HepG2 (cell line): ENCODE measurements around the gene NAPB. TPM values are rescaled to one million over a fixed set of nuclear protein-coding genes. Genes with fewer than 3 reads are reported as not detected.

Source experiments
- ATAC-seq: fragments of 200-7000 bp; cut with Tn5 transposase; 3 replicates; pipeline ENCODE4 v1.9.1; 2020; ENCODE audit warnings: mild to moderate bottlenecking, moderate library complexity
- BruUV-seq: library from RNA; stranded (reverse); fragments of 400-500 nt; replicated peaks from 2 replicates; lab custom pipeline; 2021; lab: Mats Ljungman, UMichigan
- CTCF ChIA-PET: fragments of 300-600 bp; formaldehyde crosslinking; extraction: SDS; loops from one replicate; lab custom pipeline; 2021; ENCODE audit warnings: low total read pairs, inconsistent platforms, low intra/inter-chr PET ratio; lab: Yijun Ruan, JAX
- POLR2A ChIA-PET: fragments of 350-600 bp; sonication (Branson Sonifier 250); formaldehyde crosslinking; loops from one replicate; lab custom pipeline; 2020; ENCODE audit warnings: antibody characterized with exemption, inconsistent platforms; lab: Yijun Ruan, JAX
- DNase-seq: peaks from one replicate; pipeline ENCODE4 v3.0.0-alpha.2; 2015; ENCODE audit warnings: low spot score
- FAIRE-seq: peaks from 3 replicates; lab custom pipeline; 2011; peaks lifted over from hg19 to GRCh38; lab: Jason Lieb, UNC
- H2AFZ ChIP-seq: one replicate; pipeline ENCODE4 v1.6.1; 2011; ENCODE audit warnings: low read length, inconsistent platforms
- H3K27ac ChIP-seq: fragments of 300-600 bp; 3 replicates; pipeline ENCODE4 v1.8.0; 2011; ENCODE audit warnings: mixed run types, mild to moderate bottlenecking, mixed read lengths, low read length, inconsistent platforms; ENCODE audit not compliant: insufficient read depth; ENCODE audit errors: extremely low read length
- H3K27me3 ChIP-seq, 2 experiments: fragments of 200-600 bp in 1 of 2; 2 replicates in 1 of 2; 3 replicates in 1 of 2; pipeline versions ENCODE4 v1.6.0 to v1.8.0; 2011; ENCODE audit warnings: low read length in 2 of 2, mild to moderate bottlenecking in 2 of 2, moderate library complexity in 2 of 2, inconsistent platforms in 1 of 2; ENCODE audit not compliant: insufficient read depth in 2 of 2, control insufficient read depth in 1 of 2
- H3K36me3 ChIP-seq, 2 experiments: fragments of 200-600 bp in 1 of 2; replicated peaks in 1 of 2; 2 replicates in 1 of 2; 3 replicates in 1 of 2; pipeline versions ENCODE4 v1.5.1 to v1.8.0; 2011; ENCODE audit warnings: low read length in 2 of 2, inconsistent platforms in 1 of 2; ENCODE audit not compliant: insufficient read depth in 2 of 2, control insufficient read depth in 1 of 2
- H3K4me1 ChIP-seq: 2 replicates; pipeline ENCODE4 v1.5.1; 2012; ENCODE audit warnings: low read length, inconsistent platforms; ENCODE audit not compliant: insufficient read depth
- H3K4me2 ChIP-seq: 2 replicates; pipeline ENCODE4 v1.6.0; 2011; ENCODE audit warnings: low read depth, low read length, inconsistent platforms
- H3K4me3 ChIP-seq, 3 experiments: fragments of 200-600 bp in 1 of 3; sonication (generic), shearing (Covaris generic) in 1 of 3; replicated peaks in 1 of 3; 2 replicates each; pipeline ENCODE4 v1.5.1; 2011 to 2016; ENCODE audit warnings: low read length in 3 of 3, inconsistent platforms in 2 of 3, low read depth in 2 of 3, mild to moderate bottlenecking in 2 of 3, control low read depth in 1 of 3, mixed read lengths in 1 of 3; ENCODE audit not compliant: insufficient read depth in 1 of 3
- H3K79me2 ChIP-seq: one replicate; pipeline ENCODE4 v1.6.1; 2011; ENCODE audit warnings: low read length, inconsistent platforms; ENCODE audit not compliant: insufficient read depth
- H3K9ac ChIP-seq: 2 replicates; pipeline ENCODE4 v1.6.0; 2011; ENCODE audit warnings: mild to moderate bottlenecking, low read depth, low read length, inconsistent platforms; ENCODE audit not compliant: insufficient read depth
- H3K9me3 ChIP-seq: 2 replicates; pipeline ENCODE4 v1.5.1; 2012; ENCODE audit warnings: mild to moderate bottlenecking, low read length
- H4K20me1 ChIP-seq: 2 replicates; pipeline ENCODE4 v1.6.0; 2011; ENCODE audit warnings: inconsistent platforms, mild to moderate bottlenecking, low read length, moderate library complexity; ENCODE audit not compliant: insufficient read depth
- ATM ChIP-seq: fragments of 450-650 bp; IDR thresholded peaks from 2 replicates; pipeline ENCODE4 v1.7.1; 2017; ENCODE audit warnings: mild to moderate bottlenecking, borderline replicate concordance
- FOXK2 ChIP-seq: fragments of 450-650 bp; IDR thresholded peaks from 2 replicates; pipeline ENCODE4 v1.6.1; 2016
- GPBP1L1 ChIP-seq: sonication (generic); formaldehyde crosslinking; IDR thresholded peaks from 2 replicates; pipeline ENCODE4 v1.5.0; 2020; ENCODE audit warnings: mild to moderate bottlenecking, missing genetic modification reagents
- GPN1 ChIP-seq: sonication (generic); formaldehyde crosslinking; IDR thresholded peaks from 2 replicates; pipeline ENCODE4 v1.5.1; 2020; ENCODE audit warnings: missing genetic modification reagents, borderline replicate concordance
- IKZF1 ChIP-seq: fragments of 450-650 bp; IDR thresholded peaks from 2 replicates; pipeline ENCODE4 v1.7.1; 2016
- MAFF ChIP-seq: IDR thresholded peaks from 2 replicates; pipeline ENCODE4 v1.6.1; 2011; ENCODE audit warnings: low read depth, low read length, improper control_type of control experiment
- NBN ChIP-seq: fragments of 450-650 bp; conservative IDR thresholded peaks from 2 replicates; pipeline ENCODE4 v1.6.1; 2017
- NFE2L2 ChIP-seq: fragments of 150-350 bp; IDR thresholded peaks from 2 replicates; pipeline ENCODE4 v1.6.1; 2014; ENCODE audit warnings: low read length
- PAXIP1 ChIP-seq: sonication (generic); formaldehyde crosslinking; conservative IDR thresholded peaks from 2 replicates; pipeline ENCODE4 v1.4.0; 2020; ENCODE audit warnings: mild to moderate bottlenecking, missing genetic modification reagents, moderate library complexity
- RFX1 ChIP-seq: fragments of 450-650 bp; IDR thresholded peaks from 2 replicates; pipeline ENCODE4 v1.6.1; 2017
- SOX6 ChIP-seq, 2 experiments: fragments of 450-650 bp in 1 of 2; sonication (generic) in 1 of 2; formaldehyde crosslinking in 1 of 2; IDR thresholded peaks; 2 replicates each; pipeline versions ENCODE4 v1.4.0 to v1.6.1; 2017 to 2020; ENCODE audit warnings: antibody characterized with exemption in 1 of 2, mild to moderate bottlenecking in 1 of 2, missing genetic modification reagents in 1 of 2
- ZNF282 ChIP-seq: fragments of 450-650 bp; IDR thresholded peaks from 2 replicates; pipeline ENCODE4 v1.6.1; 2018; ENCODE audit not compliant: partially characterized antibody
- ZNF770 ChIP-seq: sonication (generic); formaldehyde crosslinking; IDR thresholded peaks from 2 replicates; pipeline ENCODE4 v1.5.0; 2020; ENCODE audit warnings: mild to moderate bottlenecking, missing genetic modification reagents
- WGBS: methylation state at CpG from one replicate; pipeline ENCODE4 v1.1.6; 2017; ENCODE audit warnings: low lambda C conversion rate; 5-methylcytosine and 5-hydroxymethylcytosine counted together
- in situ Hi-C: cut with HindIII; loops from 2 replicates; pipeline ENCODE4 v1.10.0; 2017; ENCODE audit warnings: low pct_unique_long_range_greater_than_20kb; ENCODE audit not compliant: extremely low pct_ligation_motif_present
- intact Hi-C: fragments of 100-400 bp; cut with micrococcal nuclease; formaldehyde crosslinking; loops from one replicate; pipeline ENCODE4 v1.10.0; 2022; ENCODE audit not compliant: unreplicated experiment
- polyA plus RNA-seq, 8 experiments: library from polyadenylated mRNA; depleted of rRNA in 3 of 8; stranded (reverse) in 7 of 8; unstranded in 1 of 8; fragments of >200 nt; fragmentation: Illumina TruSeq in 4 of 8; extraction: Trizol in 4 of 8; gene quantifications; 2 replicates each; pipeline versions ENCODE4 v1.2.1 to v1.2.3, GENCODE V29; 2011 to 2016; ENCODE audit warnings: low read depth in 4 of 8, missing spikeins in 1 of 8, mixed read lengths in 1 of 8; ENCODE audit not compliant: insufficient read depth in 1 of 8
- total RNA-seq, 5 experiments: library from RNA; depleted of rRNA; stranded (reverse); fragments of >200 nt; fragmentation: Illumina TruSeq; extraction: Trizol; gene quantifications; 2 replicates each; pipeline ENCODE4 v1.2.3, GENCODE V29; 2016; ENCODE audit warnings: low read depth in 1 of 5
- TF ChIP-seq, protein P1 (sequence below): sonication (generic); formaldehyde crosslinking; IDR thresholded peaks from 2 replicates; pipeline ENCODE4 v1.5.1; 2020; ENCODE audit warnings: mild to moderate bottlenecking, missing genetic modification reagents

NAPB gene
- total and polyA plus RNA-seq, 2 of the 13 experiments (the other 11 are each of a cell fraction or from before 2014, with no cell fraction given): 15.2 to 16.1 TPM

GRCh38 chr20:23453549-23454543 is 32.6 kb upstream of the NAPB start:
- 61% methylated on average over 15 of the region's 15 CpGs for WGBS
- Histone ChIP-seq H4K20me1 (no peaks in the 10 kb centered on the region), H3K9ac (no peak overlapping the region), H2AFZ (no peak overlapping the region), H3K4me3 (no peak overlapping the region), H3K27me3 (peaks cover 4 to 47% of the 10 kb centered on the region in 2 experiments; a peak in 3 of 5 replicates), H3K36me3 (no peaks in the 10 kb centered on the region), H3K79me2 (no peaks in the 10 kb centered on the region), H3K4me1 (no peaks in the 10 kb centered on the region), H3K9me3 (no peaks in the 10 kb centered on the region), H3K4me2 (no peak overlapping the region), H3K27ac (no peak overlapping the region)
- ChIA-PET CTCF (no interaction called here), POLR2A (no interaction called here)
- intact Hi-C loops (no loop called here), in situ Hi-C loops (no loop called here)
- peak; percentile 50 for FAIRE-seq
- no peak for DNase-seq
- BruUV-seq: no TSS peak
- ATAC-seq: no peak
- TF ChIP-seq PAXIP1 (no peak), NFE2L2 (no peak), FOXK2 (0 out of 2 replicates have a peak, but pooled peaks have one; percentile 32), IKZF1 (peak; percentile 99), ZNF770 (no peak), NBN (peak; percentile 92; the same call in 1 of the 2 replicates), GPBP1L1 (CRISPR knock-in tag) (no peak), RFX1 (no peak), ATM (peak; percentile 12; the same call in 1 of the 2 replicates), MAFF (no peak), SOX6 (IDR thresholded peaks at IDR 0.05) (peak; percentile 94), SOX6 (CRISPR knock-in tag; IDR thresholded peaks at IDR 0.05) (no peak), ZNF282 (peak; percentile 81), GPN1 (CRISPR knock-in tag) (no peak)
- TF ChIP-seq, protein P1, sequence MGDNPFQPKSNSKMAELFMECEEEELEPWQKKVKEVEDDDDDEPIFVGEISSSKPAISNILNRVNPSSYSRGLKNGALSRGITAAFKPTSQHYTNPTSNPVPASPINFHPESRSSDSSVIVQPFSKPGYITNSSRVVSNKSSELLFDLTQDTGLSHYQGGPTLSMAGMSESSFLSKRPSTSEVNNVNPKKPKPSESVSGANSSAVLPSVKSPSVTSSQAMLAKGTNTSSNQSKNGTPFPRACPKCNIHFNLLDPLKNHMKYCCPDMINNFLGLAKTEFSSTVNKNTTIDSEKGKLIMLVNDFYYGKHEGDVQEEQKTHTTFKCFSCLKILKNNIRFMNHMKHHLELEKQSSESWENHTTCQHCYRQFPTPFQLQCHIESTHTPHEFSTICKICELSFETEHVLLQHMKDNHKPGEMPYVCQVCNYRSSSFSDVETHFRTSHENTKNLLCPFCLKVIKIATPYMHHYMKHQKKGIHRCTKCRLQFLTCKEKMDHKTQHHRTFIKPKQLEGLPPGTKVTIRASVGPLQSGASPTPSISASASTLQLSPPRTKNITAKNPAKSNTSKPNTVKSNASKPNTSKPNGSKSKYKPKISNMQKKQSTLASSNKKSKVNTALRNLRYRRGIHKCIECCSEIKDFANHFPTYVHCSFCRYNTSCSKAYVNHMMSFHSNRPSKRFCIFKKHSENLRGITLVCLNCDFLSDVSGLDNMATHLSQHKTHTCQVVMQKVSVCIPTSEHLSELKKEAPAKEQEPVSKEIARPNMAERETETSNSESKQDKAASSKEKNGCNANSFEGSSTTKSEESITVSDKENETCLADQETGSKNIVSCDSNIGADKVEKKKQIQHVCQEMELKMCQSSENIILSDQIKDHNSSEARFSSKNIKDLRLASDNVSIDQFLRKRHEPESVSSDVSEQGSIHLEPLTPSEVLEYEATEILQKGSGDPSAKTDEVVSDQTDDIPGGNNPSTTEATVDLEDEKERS (CRISPR knock-in tag): no peak
